ENCODE measurements around the gene ZNF106. TPM values are rescaled to one million over a fixed set of nuclear protein-coding genes. Genes with fewer than 3 reads are reported as not detected.

The ZNF106 gene
- total RNA-seq, 1 experiment from 2014 or later: 28.5 TPM

- DNase-seq (ENCODE audit: low read depth, low spot score) (no peak), ATAC-seq (no peak)
- no TSS peak for BruUV-seq (replicated peaks)
- H2AFZ ChIP-seq (ENCODE audit: low read depth, low read length, poor library complexity, severe bottlenecking): no peak overlapping the region
- no peak overlapping the region for H3K4me2 ChIP-seq (ENCODE audit: low read length)
- RAD21 ChIA-PET (ENCODE audit: low non-redundant PET in 1 of 2, low total read pairs in 2 of 2, uncharacterized antibody in 2 of 2, unreplicated experiment in 2 of 2): no interaction called here
- no peaks in the 10 kb centered on the region for H3K9me3 ChIP-seq (ENCODE audit: control insufficient read depth in 1 of 2, insufficient read depth in 1 of 2, low read depth in 1 of 2, low read length in 2 of 2)
- no peak for TF ChIP-seq FOSL1 (IDR thresholded peaks at IDR 0.05; ENCODE audit: low read depth)
- TF ChIP-seq ZBTB33 (IDR thresholded peaks at IDR 0.05; ENCODE audit: extremely low read depth, insufficient replicate concordance, low read length): no peak
- no peak for TF ChIP-seq YY1 (IDR thresholded peaks at IDR 0.05; ENCODE audit: extremely low read depth, insufficient replicate concordance, low read depth, low read length)
- TF ChIP-seq ZFX (IDR thresholded peaks at IDR 0.05): no peak
- no peak for TF ChIP-seq SIN3A (IDR thresholded peaks at IDR 0.05; ENCODE audit: low read depth)
- TF ChIP-seq ELF1 (IDR thresholded peaks at IDR 0.05; ENCODE audit: borderline replicate concordance, low read depth): no peak
- TF ChIP-seq SP1 (IDR thresholded peaks at IDR 0.05; ENCODE audit: low read depth): no peak
- TF ChIP-seq EZH2 (IDR thresholded peaks at IDR 0.05): no peak
- TF ChIP-seq RAD21 (IDR thresholded peaks at IDR 0.05; ENCODE audit: low read depth): no peak
- no peak for TF ChIP-seq JUND (IDR thresholded peaks at IDR 0.05)
- TF ChIP-seq CEBPB (IDR thresholded peaks at IDR 0.05; ENCODE audit: low read depth): no peak
- TF ChIP-seq ZNF274 (IDR thresholded peaks at IDR 0.05; ENCODE audit: low read depth, low read length): no peak
- no peak for TF ChIP-seq REST (IDR thresholded peaks at IDR 0.05; ENCODE audit: low read depth)
- no peak for TF ChIP-seq EZH2phosphoT487 (IDR thresholded peaks at IDR 0.05; ENCODE audit: borderline replicate concordance)
- TF ChIP-seq CBX3 (IDR thresholded peaks at IDR 0.05; ENCODE audit: low read depth): no peak
- TF ChIP-seq SRF (IDR thresholded peaks at IDR 0.05; ENCODE audit: low read depth): no peak
- TF ChIP-seq EGR1 (IDR thresholded peaks at IDR 0.05; ENCODE audit: low read depth): no peak
- TF ChIP-seq, protein P1, sequence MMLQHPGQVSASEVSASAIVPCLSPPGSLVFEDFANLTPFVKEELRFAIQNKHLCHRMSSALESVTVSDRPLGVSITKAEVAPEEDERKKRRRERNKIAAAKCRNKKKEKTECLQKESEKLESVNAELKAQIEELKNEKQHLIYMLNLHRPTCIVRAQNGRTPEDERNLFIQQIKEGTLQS (IDR thresholded peaks at IDR 0.05): no peak
- TF ChIP-seq TCF7L2 (IDR thresholded peaks at IDR 0.05; ENCODE audit: borderline replicate concordance, extremely low read depth, insufficient read depth, insufficient read length): no peak
- H3K27me3 ChIP-seq (ENCODE audit: insufficient read depth, low read length): no peaks in the 10 kb centered on the region
- no peak overlapping the region for H3K27ac ChIP-seq (ENCODE audit: low read depth, low read length)
- H3K36me3 ChIP-seq (ENCODE audit: control insufficient read depth in 1 of 2, insufficient read depth in 2 of 2, low read length in 2 of 2): no peaks in the 10 kb centered on the region
- CTCF ChIA-PET: interaction anchor here (1.0 kb wide), 1 partner anchor 21 kb away, joined by 5 read pairs; no protein-coding TSS in a partner anchor
- POLR2A ChIA-PET: no interaction called here
- no peak overlapping the region for H3K4me3 ChIP-seq (replicated peaks in 1 of 2; ENCODE audit: low read depth in 1 of 2, low read length in 2 of 2)
- no peak overlapping the region for H3K9ac ChIP-seq (ENCODE audit: low read length)
- no peaks in the 10 kb centered on the region for H4K20me1 ChIP-seq (ENCODE audit: insufficient read depth)
- H3K4me1 ChIP-seq (ENCODE audit: control insufficient read depth in 1 of 2, insufficient read depth in 2 of 2, low read length in 2 of 2): no peaks in the 10 kb centered on the region
- H3K79me2 ChIP-seq (ENCODE audit: insufficient read depth, low read length): no peaks in the 10 kb centered on the region
- H3K9me2 ChIP-seq (ENCODE audit: insufficient read depth): no peaks in the 10 kb centered on the region
- intact Hi-C loops (cut with micrococcal nuclease): no loop called here
Observed at GRCh38 chr15:42363942-42364341, 127.0 kb downstream of the ZNF106 start.
